K562 (cell line): ENCODE results near the gene NFATC3. TPM values are rescaled to one million over a fixed set of nuclear protein-coding genes. Genes with fewer than 3 reads are reported as not detected.

Experiments
- ATAC-seq: fragments of 200-7000 bp; cut with Tn5 transposase; 3 replicates; pipeline ENCODE4 v1.9.1; 2020; ENCODE audit warnings: moderate library complexity
- BruUV-seq: library from RNA; stranded (reverse); fragments of 400-500 nt; replicated peaks from 2 replicates; lab custom pipeline; 2021; lab: Mats Ljungman, UMichigan
- CTCF ChIA-PET: fragments of 300-600 bp; formaldehyde crosslinking; extraction: SDS; loops from one replicate; lab custom pipeline; 2021; ENCODE audit warnings: low intra/inter-chr PET ratio; lab: Yijun Ruan, JAX
- POLR2A ChIA-PET: fragments of 300-600, 350-650 bp; sonication (Branson Sonifier 250); formaldehyde crosslinking; extraction: SDS; loops from one replicate; lab custom pipeline; 2021; ENCODE audit warnings: antibody characterized with exemption, inconsistent platforms; lab: Yijun Ruan, JAX
- DNase-seq, 4 experiments: peaks; one replicate each; pipeline versions ENCODE4 v3.0.0 to v3.0.0-alpha.2; 2011 to 2018; ENCODE audit warnings: low spot score in 3 of 4, mixed read lengths in 3 of 4; ENCODE audit errors: extremely low read depth in 1 of 4
- FAIRE-seq: peaks from 2 replicates; lab custom pipeline; 2011; peaks lifted over from hg19 to GRCh38; lab: Jason Lieb, UNC
- H2AFZ ChIP-seq: 2 replicates; pipeline ENCODE4 v1.6.0; 2011; ENCODE audit warnings: low read depth, low read length, control low read depth, inconsistent platforms
- H3K27ac ChIP-seq: fragments of 200-600 bp; 3 replicates; pipeline ENCODE4 v1.8.0; 2011; ENCODE audit warnings: low read depth, mild to moderate bottlenecking, control low read depth, inconsistent platforms, low read length, moderate library complexity, mixed read lengths; ENCODE audit errors: extremely low read depth
- H3K27me3 ChIP-seq, 2 experiments: fragments of 300-600 bp in 1 of 2; 2 replicates in 1 of 2; 3 replicates in 1 of 2; pipeline versions ENCODE4 v1.6.0 to v1.8.0; 2011; ENCODE audit warnings: inconsistent platforms in 2 of 2, low read length in 2 of 2, mild to moderate bottlenecking in 1 of 2, mixed read lengths in 1 of 2, moderate library complexity in 1 of 2; ENCODE audit not compliant: control insufficient read depth in 2 of 2, insufficient read depth in 2 of 2
- H3K36me3 ChIP-seq: fragments of 300-600 bp; 3 replicates; pipeline ENCODE4 v1.8.0; 2011; ENCODE audit warnings: mild to moderate bottlenecking, low read length, inconsistent platforms; ENCODE audit not compliant: control insufficient read depth, insufficient read depth
- H3K4me1 ChIP-seq, 2 experiments: fragments of 200-600 bp in 1 of 2; replicated peaks in 1 of 2; 2 replicates in 1 of 2; 3 replicates in 1 of 2; pipeline versions ENCODE4 v1.5.1 to v1.8.0; 2011; ENCODE audit warnings: inconsistent platforms in 2 of 2, low read length in 2 of 2, mild to moderate bottlenecking in 1 of 2, mixed read lengths in 1 of 2, moderate library complexity in 1 of 2; ENCODE audit not compliant: control insufficient read depth in 2 of 2, insufficient read depth in 2 of 2
- H3K4me2 ChIP-seq: 2 replicates; pipeline ENCODE4 v1.6.1; 2011; ENCODE audit warnings: low read length, control low read depth, inconsistent platforms, mixed read lengths; ENCODE audit not compliant: insufficient read depth
- H3K4me3 ChIP-seq: fragments of 200-600 bp; sonication (generic), shearing (Covaris generic); 2 replicates; pipeline ENCODE4 v1.5.1; 2016; ENCODE audit warnings: control low read depth, inconsistent platforms
- H3K79me2 ChIP-seq: fragments of 200-600 bp; 3 replicates; pipeline ENCODE4 v1.8.0; 2011; ENCODE audit warnings: low read length, inconsistent platforms; ENCODE audit not compliant: control insufficient read depth, insufficient read depth
- H3K9ac ChIP-seq, 2 experiments: 2 replicates each; pipeline versions ENCODE4 v1.6.0 to v1.6.1; 2011; ENCODE audit warnings: low read depth in 2 of 2, low read length in 2 of 2, control low read depth in 1 of 2, inconsistent platforms in 1 of 2, mild to moderate bottlenecking in 1 of 2, mixed read lengths in 1 of 2; ENCODE audit not compliant: insufficient read depth in 1 of 2
- H3K9me1 ChIP-seq: one replicate; pipeline ENCODE4 v1.6.0; 2011; ENCODE audit warnings: inconsistent platforms, mild to moderate bottlenecking, low read length, moderate library complexity; ENCODE audit not compliant: control insufficient read depth, insufficient read depth
- H3K9me3 ChIP-seq: replicated peaks from 2 replicates; pipeline ENCODE4 v1.5.1; 2011; ENCODE audit warnings: low read depth, low read length, inconsistent platforms; ENCODE audit not compliant: control insufficient read depth, insufficient read depth
- H4K20me1 ChIP-seq: replicated peaks from 2 replicates; pipeline ENCODE4 v1.6.1; 2011; ENCODE audit warnings: low read length, inconsistent platforms, mixed read lengths; ENCODE audit not compliant: control insufficient read depth, insufficient read depth
- ARNT ChIP-seq, 2 experiments: fragments of 450-650 bp; IDR thresholded peaks; 2 replicates each; pipeline ENCODE4 v1.6.1; 2016; ENCODE audit warnings: mild to moderate bottlenecking in 1 of 2
- CAMTA2 ChIP-seq: fragments of 250-450 bp; sonication (Bioruptor Pico); conservative IDR thresholded peaks from 2 replicates; pipeline ENCODE4 v1.5.1; 2022
- E2F3 ChIP-seq: fragments of 250-450 bp; sonication (Bioruptor Pico); IDR thresholded peaks from 2 replicates; pipeline ENCODE4 v1.4.0; 2020; ENCODE audit warnings: mild to moderate bottlenecking
- ELF1 ChIP-seq: fragments of 200-800 bp; sonication (Bioruptor generic); IDR thresholded peaks from 2 replicates; pipeline ENCODE4 v1.6.1; 2016; ENCODE audit warnings: missing genetic modification characterization, missing compliant biosample characterization
- ELF2 ChIP-seq: fragments of 250-450 bp; sonication (Bioruptor Pico); IDR thresholded peaks from 2 replicates; pipeline ENCODE4 v1.5.0; 2021; ENCODE audit warnings: mild to moderate bottlenecking
- FOXK1 ChIP-seq: sonication (generic); formaldehyde crosslinking; IDR thresholded peaks from 2 replicates; pipeline ENCODE4 v1.8.0; 2022; ENCODE audit warnings: missing genetic modification reagents, mild to moderate bottlenecking, borderline replicate concordance
- LARP7 ChIP-seq: fragments of 450-650 bp; IDR thresholded peaks from 2 replicates; pipeline ENCODE4 v1.6.1; 2016
- ZNF584 ChIP-seq: fragments of 200-800 bp; sonication (Bioruptor generic); IDR thresholded peaks from 2 replicates; pipeline ENCODE4 v1.6.1; 2016; ENCODE audit warnings: low read depth, mild to moderate bottlenecking, missing genetic modification characterization, missing compliant biosample characterization
- WGBS: fragments of 100-300 bp; shearing (Covaris generic); methylation state at CpG from one replicate; pipeline ENCODE4 v1.1.6; 2016; ENCODE audit warnings: low coverage, mixed read lengths; ENCODE audit not compliant: insufficient coverage; ENCODE audit errors: missing lambda C conversion rate; 5-methylcytosine and 5-hydroxymethylcytosine counted together
- in situ Hi-C: fragments of 300-500 bp; cut with MboI; formaldehyde crosslinking; loops from 4 replicates; pipeline ENCODE4 v1.15.0; 2018; ENCODE audit warnings: inconsistent platforms, mixed read lengths
- intact Hi-C: fragments of 100-400 bp; cut with micrococcal nuclease; formaldehyde crosslinking; loops from 2 replicates; pipeline ENCODE4 v1.14.2; 2022
- polyA plus RNA-seq, 8 experiments: library from polyadenylated mRNA; depleted of rRNA in 4 of 8; stranded (reverse) in 5 of 8; unstranded in 3 of 8; fragments of >200 nt; fragmentation: Nextera tagmentation in 2 of 8; fragmentation: Illumina TruSeq in 1 of 8; extraction: Ambion mirVana in 2 of 8; extraction: Trizol in 1 of 8; gene quantifications; 2 replicates each; pipeline versions ENCODE4 v1.2.1 to v1.2.3, GENCODE V29; 2011 to 2014; ENCODE audit warnings: inconsistent platforms in 1 of 8, missing spikeins in 1 of 8
- total RNA-seq, 7 experiments: library from RNA; depleted of rRNA in 6 of 7; stranded (reverse); fragments of >200 nt in 6 of 7; fragmentation: Illumina TruSeq in 2 of 7; extraction: Trizol in 2 of 7; gene quantifications; 2 replicates each; pipeline versions ENCODE4 v1.2.1 to v1.2.3, GENCODE V29; 2011 to 2021; ENCODE audit warnings: low replicate concordance in 1 of 7
- TF ChIP-seq, protein P1 (sequence below), 2 experiments: fragments of 150-350 bp in 1 of 2; IDR thresholded peaks; 2 replicates each; pipeline ENCODE4 v1.6.1; 2012 to 2016; ENCODE audit warnings: low read depth in 2 of 2, low read length in 2 of 2, mild to moderate bottlenecking in 1 of 2, moderate library complexity in 1 of 2
- TF ChIP-seq, protein P2 (sequence below): sonication (generic); formaldehyde crosslinking; IDR thresholded peaks from 2 replicates; pipeline ENCODE4 v1.8.0; 2022; ENCODE audit warnings: mild to moderate bottlenecking, missing genetic modification reagents, borderline replicate concordance
- TF ChIP-seq, protein P3 (sequence below), 3 experiments: IDR thresholded peaks in 2 of 3; conservative IDR thresholded peaks in 1 of 3; 2 replicates each; pipeline ENCODE4 v1.5.1; 2011 to 2012; ENCODE audit warnings: low read length in 3 of 3, mild to moderate bottlenecking in 3 of 3, control low read depth in 2 of 3, improper control_type of control experiment in 1 of 3, inconsistent platforms in 1 of 3, low read depth in 1 of 3, mixed read lengths in 1 of 3, moderate library complexity in 1 of 3; ENCODE audit not compliant: insufficient read depth in 2 of 3

NFATC3 gene
- total and polyA plus RNA-seq, 9 of the 15 experiments (the other 6 are each of a cell fraction or from before 2014, with no cell fraction given), result 15.7 to 98.4 (median 59.4) TPM

DNA sequence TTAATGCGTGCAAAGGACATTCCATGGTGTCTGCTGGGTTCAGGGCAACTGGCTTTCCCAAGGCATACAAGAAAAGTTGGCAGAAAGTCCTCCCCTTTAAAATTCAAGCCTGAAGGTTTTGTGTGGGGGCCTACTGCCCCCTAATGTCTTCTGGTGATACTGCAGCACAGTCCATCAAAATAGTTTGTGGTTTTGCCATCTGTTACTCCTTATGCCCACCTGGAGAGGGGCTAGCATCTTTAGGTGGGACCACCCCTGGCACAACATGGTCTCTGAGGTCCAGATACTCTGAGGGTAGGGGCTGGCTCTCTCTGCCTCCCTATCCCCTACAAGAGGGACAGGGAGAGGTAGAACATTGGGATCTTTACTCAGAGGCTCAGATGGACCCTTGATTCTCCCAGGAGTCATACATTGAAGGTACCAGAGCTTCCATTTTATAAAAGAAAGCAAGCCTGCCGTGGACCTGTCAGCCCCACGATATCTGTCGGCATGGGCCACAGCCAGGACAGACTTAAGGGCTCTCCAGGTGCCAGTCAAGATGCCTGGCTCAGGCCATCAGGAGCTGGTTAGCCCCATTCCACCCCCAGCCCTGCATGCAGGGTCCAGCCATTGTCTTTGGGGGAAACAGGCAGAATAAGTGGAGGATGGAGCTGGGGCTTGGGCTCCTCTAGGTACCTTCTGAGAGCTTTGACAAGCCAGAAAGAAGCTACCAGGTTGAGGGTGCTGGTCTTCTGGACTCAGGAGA lies 144.4 kb downstream of the NFATC3 start:
- Histone ChIP-seq H3K4me2 (no peak overlapping the region), H2AFZ (no peak overlapping the region), H4K20me1 (no peaks in the 10 kb centered on the region; the same call in 1 of the 2 replicates), H3K27ac (no peak overlapping the region), H3K9me1 (no peaks in the 10 kb centered on the region), H3K79me2 (no peaks in the 10 kb centered on the region; the same call in 2 of the 3 replicates), H3K27me3 (no peaks in the 10 kb centered on the region), H3K4me1 (peaks cover 0 to 12% of the 10 kb centered on the region in 2 experiments; a peak in 1 of 5 replicates), H3K9ac (no peak overlapping the region), H3K4me3 (no peak overlapping the region), H3K36me3 (peaks cover 66% of the 10 kb centered on the region; the same call in 2 of the 3 replicates), H3K9me3 (no peaks in the 10 kb centered on the region)
- WGBS, result 65% methylated on average over 4 of the region's 4 CpGs
- peak; percentile 59 to 65 (median 62) for DNase-seq
- no TSS peak for BruUV-seq
- in situ Hi-C loops, result loop anchor here (10.0 kb wide), 1 partner anchor 155 kb away; no protein-coding TSS in a partner anchor
- intact Hi-C loops, result loop anchor here (1.0 to 2.0 kb wide), 3 partner anchors 135 to 236 kb away; no protein-coding TSS in a partner anchor
- CTCF ChIA-PET, result interaction anchor here (0.6 to 2.6 kb wide), 9 partner anchors 135 to 708 kb away, joined by 3 to 18 read pairs (median 4); no protein-coding TSS in a partner anchor
- ATAC-seq, result peak; percentile 58
- peak; percentile 87 for FAIRE-seq
- POLR2A ChIA-PET, result interaction anchor here (0.6 kb wide), 1 partner anchor 54 kb away, joined by 3 read pairs; no protein-coding TSS in a partner anchor
- TF ChIP-seq, protein P1, sequence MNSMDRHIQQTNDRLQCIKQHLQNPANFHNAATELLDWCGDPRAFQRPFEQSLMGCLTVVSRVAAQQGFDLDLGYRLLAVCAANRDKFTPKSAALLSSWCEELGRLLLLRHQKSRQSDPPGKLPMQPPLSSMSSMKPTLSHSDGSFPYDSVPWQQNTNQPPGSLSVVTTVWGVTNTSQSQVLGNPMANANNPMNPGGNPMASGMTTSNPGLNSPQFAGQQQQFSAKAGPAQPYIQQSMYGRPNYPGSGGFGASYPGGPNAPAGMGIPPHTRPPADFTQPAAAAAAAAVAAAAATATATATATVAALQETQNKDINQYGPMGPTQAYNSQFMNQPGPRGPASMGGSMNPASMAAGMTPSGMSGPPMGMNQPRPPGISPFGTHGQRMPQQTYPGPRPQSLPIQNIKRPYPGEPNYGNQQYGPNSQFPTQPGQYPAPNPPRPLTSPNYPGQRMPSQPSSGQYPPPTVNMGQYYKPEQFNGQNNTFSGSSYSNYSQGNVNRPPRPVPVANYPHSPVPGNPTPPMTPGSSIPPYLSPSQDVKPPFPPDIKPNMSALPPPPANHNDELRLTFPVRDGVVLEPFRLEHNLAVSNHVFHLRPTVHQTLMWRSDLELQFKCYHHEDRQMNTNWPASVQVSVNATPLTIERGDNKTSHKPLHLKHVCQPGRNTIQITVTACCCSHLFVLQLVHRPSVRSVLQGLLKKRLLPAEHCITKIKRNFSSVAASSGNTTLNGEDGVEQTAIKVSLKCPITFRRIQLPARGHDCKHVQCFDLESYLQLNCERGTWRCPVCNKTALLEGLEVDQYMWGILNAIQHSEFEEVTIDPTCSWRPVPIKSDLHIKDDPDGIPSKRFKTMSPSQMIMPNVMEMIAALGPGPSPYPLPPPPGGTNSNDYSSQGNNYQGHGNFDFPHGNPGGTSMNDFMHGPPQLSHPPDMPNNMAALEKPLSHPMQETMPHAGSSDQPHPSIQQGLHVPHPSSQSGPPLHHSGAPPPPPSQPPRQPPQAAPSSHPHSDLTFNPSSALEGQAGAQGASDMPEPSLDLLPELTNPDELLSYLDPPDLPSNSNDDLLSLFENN (IDR thresholded peaks at IDR 0.05; ENCODE audit: low read depth in 2 of 2, low read length in 2 of 2), result no peak
- TF ChIP-seq CAMTA2 (CRISPR knock-in tag) (no peak), ARNT (IDR thresholded peaks at IDR 0.05) (no peak), ELF2 (CRISPR knock-in tag) (no peak), E2F3 (CRISPR knock-in tag) (no peak), FOXK1 (CRISPR knock-in tag) (no peak), LARP7 (no peak), ZNF584 (CRISPR knock-in tag) (no peak), ELF1 (tag) (no peak)
- TF ChIP-seq, protein P2, sequence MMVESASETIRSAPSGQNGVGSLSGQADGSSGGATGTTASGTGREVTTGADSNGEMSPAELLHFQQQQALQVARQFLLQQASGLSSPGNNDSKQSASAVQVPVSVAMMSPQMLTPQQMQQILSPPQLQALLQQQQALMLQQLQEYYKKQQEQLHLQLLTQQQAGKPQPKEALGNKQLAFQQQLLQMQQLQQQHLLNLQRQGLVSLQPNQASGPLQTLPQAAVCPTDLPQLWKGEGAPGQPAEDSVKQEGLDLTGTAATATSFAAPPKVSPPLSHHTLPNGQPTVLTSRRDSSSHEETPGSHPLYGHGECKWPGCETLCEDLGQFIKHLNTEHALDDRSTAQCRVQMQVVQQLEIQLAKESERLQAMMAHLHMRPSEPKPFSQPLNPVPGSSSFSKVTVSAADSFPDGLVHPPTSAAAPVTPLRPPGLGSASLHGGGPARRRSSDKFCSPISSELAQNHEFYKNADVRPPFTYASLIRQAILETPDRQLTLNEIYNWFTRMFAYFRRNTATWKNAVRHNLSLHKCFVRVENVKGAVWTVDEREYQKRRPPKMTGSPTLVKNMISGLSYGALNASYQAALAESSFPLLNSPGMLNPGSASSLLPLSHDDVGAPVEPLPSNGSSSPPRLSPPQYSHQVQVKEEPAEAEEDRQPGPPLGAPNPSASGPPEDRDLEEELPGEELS (CRISPR knock-in tag), result no peak
- TF ChIP-seq, protein P3, sequence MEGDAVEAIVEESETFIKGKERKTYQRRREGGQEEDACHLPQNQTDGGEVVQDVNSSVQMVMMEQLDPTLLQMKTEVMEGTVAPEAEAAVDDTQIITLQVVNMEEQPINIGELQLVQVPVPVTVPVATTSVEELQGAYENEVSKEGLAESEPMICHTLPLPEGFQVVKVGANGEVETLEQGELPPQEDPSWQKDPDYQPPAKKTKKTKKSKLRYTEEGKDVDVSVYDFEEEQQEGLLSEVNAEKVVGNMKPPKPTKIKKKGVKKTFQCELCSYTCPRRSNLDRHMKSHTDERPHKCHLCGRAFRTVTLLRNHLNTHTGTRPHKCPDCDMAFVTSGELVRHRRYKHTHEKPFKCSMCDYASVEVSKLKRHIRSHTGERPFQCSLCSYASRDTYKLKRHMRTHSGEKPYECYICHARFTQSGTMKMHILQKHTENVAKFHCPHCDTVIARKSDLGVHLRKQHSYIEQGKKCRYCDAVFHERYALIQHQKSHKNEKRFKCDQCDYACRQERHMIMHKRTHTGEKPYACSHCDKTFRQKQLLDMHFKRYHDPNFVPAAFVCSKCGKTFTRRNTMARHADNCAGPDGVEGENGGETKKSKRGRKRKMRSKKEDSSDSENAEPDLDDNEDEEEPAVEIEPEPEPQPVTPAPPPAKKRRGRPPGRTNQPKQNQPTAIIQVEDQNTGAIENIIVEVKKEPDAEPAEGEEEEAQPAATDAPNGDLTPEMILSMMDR (IDR thresholded peaks at IDR 0.05 in 2 of 3, conservative IDR thresholded peaks at IDR 0.05 in 1 of 3; ENCODE audit: insufficient read depth in 2 of 3, low read depth in 1 of 3, low read length in 3 of 3), result peak; percentile 73 to 88 (median 87)
